Hepatic stellate cell (primary cell): ENCODE data around the gene ST7L.

ENCODE experiments used
- DNase-seq: peaks from one replicate; pipeline ENCODE4 v3.0.0; 2011; ENCODE audit warnings: low spot score

The ST7L gene

GRCh38 chr1:112515311-112516009 lies 103.5 kb downstream of the ST7L start:
- DNase-seq = peak; percentile 62

GRCh38 chr1:112514901-112515300 lies 104.0 kb downstream of the ST7L start:
- no peak for DNase-seq

DNA sequence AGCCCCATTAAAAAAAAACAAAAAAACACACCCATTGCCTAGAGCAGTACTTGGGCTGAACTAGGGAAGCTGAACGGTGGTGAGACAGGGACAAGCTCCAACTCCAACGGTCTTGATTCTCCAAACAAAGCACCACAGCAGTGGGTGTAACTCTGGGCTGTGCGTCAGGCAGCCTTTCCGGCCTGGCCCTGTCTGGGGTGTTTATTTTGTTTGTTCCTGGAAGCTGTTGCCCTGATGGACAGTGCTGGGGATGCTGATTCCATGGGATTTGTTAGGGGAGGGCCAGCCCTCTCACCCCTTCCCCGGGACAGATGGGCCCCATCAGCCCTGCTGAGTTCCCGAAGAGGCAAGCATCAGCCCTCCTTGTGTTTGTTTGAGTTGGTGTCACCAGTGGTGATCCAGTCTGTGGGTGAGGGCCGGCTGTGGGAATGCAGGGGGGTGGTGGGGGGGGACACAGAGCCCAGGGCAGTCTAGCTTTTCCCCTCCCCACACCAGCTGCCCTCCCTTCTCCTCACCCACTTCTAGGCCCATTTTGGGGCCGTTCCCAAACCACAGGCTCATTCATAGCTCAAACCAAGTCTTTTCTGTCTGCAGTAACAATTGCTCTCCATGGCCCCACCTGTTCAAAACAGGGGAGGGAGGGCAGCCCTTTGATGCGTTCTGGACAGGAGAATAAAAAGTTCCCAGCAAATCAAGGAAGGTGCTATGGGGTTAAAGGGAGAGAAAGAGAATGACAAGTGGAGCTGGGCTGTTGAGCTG lies 105.7 kb downstream of the ST7L start:
- no peak for DNase-seq

DNA sequence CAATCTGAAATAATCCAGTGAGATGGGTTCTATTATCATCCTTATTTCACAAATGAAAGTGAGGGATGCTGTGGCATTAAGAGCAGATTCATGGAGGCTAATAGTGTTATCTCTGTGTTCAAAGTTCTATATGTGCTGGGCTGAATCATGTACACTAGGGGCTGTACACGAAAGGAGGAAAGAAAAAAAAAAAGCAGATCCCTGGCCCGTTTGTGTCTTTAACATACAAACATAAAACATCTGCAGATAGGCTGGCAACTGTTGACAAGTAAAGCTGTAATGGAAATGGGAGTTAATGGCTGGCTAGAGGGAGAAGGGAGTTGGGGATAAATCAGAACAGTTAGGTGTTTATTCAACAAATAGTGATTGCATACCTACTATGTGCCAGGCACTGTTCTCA lies 107.0 kb downstream of the ST7L start:
- DNase-seq = no peak

DNA sequence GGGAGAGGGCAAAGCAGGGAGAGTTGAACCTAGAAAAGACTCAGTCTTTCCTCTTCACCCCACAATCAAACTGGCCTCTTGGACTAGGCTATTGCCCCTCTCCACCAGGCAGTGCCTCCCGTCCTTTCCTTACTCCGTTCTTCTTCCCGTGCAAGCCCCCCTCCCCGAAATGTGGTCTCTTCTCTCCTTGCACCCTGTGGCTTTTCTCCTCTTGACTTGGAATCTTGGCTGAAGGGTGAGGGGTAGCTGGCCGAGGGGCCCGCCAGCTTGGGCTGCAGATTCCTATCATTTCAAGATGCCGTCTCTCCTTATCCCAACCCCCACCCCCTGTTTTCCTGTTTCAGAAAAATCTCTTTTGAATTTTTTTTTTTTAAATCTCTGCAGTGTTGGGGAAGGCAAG lies 108.6 kb downstream of the ST7L start:
- DNase-seq = no peak

DNA sequence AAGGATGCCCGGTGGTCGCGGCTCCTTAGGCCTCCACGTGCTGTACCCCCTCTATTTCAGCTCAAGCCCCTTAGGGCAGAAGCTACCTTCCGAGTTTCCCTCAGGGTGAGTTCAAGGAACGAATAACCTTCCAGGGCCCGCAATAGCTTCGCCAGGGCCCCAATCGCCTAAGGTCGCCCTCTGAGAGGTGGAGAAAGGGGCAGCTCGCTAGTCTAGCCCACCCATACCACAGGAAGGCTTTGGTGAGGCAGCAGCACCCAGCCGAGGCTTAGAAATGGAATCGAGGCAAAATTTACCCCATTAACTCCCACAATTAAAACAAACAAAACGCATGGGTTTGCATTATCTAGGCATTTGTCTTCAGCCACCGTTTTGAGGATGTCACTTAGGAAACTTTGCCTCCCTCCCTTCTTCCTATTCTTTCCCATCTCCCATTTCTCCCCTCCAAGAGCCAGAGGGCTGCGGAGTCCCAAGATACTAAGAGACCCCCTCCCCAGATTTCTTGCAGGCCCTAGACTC lies 109.2 kb downstream of the ST7L start:
- no peak for DNase-seq

DNA sequence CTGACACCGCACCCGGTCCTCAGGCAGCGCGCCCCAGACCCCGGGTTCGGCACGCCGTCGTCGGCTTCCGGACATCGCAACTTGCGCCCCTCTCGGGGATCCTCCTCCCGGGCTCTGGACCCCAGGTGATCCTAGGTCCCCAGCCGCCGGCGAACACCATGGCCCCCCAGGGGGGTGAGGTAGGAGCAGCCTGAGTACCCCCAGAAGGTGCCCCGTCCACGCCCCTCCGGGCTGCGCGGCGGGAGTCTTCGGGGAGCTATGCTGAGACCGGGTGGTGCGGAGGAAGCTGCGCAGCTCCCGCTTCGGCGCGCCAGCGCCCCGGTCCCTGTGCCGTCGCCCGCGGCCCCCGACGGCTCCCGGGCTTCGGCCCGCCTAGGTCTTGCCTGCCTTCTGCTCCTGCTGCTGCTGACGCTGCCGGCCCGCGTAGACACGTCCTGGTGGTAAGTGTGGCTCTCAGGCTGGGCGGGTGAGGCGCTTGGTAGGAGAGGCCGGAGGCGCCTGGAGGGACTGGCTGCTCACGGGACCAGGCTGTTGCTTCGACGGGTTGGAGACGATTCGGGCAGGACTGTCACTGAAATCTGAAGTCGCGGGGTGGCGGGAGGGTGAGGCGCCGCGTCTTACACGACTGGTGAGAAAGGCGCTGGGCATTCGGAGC lies 109.8 kb downstream of the ST7L start:
- no peak for DNase-seq

GRCh38 chr1:112508278-112509004 lies 110.5 kb downstream of the ST7L start, which contains the start of gene WNT2B:
Gene WNT2B (plus strand): TSS chr1:112508965. CDS start chr1:112509263, 298 bp downstream.
- peak; percentile 49 for DNase-seq

- DNase-seq = peak; percentile 50
Observed at GRCh38 chr1:112507921-112508277, 111.0 kb downstream of the ST7L start.

- DNase-seq = no peak
Observed at GRCh38 chr1:112507336-112507735, 111.6 kb downstream of the ST7L start.

DNA sequence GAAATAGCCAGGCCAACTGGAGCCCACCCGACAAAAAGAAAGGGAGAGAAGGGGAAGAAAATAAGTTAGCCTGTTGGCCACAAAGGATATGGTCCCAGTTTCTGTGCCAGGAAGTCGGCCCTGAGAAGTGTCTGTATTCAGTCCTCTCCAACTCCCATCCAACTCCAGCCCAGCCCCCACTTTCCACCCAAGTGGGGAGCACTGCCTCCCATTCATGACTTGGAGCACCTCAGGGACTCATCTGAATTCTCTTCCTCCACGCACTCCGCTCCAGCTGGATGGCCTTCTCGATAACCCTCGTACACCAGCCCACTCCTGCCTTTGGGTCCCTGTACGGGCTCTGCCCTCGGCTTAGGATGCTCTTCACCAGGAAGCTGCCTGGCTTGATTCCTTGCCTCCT lies 112.2 kb downstream of the ST7L start:
- DNase-seq = no peak

GRCh38 chr1:112506306-112506705 lies 112.6 kb downstream of the ST7L start:
- DNase-seq = no peak

DNA sequence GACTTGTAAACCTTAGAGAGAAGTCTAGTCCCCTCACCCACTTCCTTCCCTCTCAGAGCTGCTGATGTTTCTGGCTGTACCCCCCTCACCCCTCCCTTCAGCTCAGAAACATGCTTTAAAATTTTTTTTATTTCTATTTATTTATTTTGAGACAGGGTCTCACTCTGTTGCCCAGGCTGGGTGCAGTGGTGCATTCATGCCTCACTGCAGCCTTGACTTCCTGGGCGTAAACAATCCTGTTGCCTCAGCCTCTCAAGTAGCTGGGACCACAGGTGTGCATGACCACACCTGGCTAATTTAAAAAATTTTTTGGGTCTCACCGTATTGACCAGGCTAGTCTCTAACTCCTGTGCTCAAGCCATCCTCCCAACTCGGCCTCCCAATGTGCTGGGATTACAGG lies 113.1 kb downstream of the ST7L start:
- DNase-seq = no peak

DNA sequence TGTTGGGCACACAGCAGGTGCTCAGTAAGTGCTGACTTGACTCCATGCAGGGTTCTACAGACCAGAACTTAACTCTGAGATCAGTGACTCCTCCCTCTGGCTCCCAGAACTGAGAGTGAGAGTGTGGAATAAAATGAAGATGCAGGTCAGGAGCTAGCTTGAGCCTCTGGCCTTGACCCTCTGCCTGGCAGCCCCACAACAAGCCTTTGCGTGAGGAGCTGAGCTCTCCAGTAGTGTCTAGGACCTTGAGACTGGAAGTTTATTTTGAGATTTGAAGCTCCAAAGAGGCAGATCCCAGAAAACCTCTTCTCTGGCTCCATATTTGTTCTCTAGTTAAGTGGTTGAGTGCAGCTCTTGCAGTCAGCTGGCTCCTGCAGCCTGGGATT lies 113.5 kb downstream of the ST7L start:
- no peak for DNase-seq

GRCh38 chr1:112504661-112505399 lies 114.1 kb downstream of the ST7L start:
- DNase-seq = no peak

- DNase-seq = no peak
Observed at GRCh38 chr1:112504001-112504660, 114.8 kb downstream of the ST7L start.

- DNase-seq = no peak
Observed at GRCh38 chr1:112502826-112503225, 116.1 kb downstream of the ST7L start.

DNA sequence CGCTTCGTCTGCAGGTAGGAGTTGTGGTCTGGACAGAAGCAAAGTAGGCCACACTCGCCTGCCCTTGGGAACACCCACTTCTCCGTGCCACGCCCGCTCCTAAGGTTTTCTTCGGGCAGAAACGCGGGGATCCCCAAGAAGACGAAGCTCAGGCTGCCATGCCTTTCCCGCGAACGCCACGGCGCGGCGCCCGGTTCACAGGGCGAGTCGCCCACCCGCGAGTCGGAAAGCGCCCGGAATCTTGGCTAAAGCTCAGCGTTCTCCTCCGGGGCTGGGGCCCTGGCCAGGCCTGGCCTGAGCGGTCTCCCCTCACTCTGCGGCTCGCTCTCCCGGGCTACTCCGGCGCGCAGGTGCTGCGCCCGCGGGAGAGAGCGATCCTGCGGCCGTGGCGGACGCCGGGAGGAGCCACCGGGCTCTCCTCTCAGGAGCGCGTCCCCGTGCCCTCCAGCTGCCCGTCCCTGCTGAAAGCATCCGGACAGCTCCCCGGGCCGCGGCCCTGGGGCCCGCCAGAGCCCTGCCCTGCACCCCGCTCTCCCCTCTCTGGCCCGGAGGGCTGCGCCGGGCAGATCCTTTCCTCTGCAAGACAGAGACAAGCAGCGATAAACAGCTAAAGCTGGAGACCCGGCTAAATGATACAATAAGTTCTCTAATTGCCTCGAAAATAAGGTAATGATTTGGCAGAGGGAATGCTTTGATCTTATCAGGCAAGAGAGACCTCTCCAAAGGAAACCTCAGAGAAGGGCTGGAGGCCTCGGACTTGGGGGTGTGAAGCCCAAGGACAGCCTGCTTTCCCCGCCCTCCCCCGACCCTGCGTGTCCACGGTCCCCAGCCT lies 116.9 kb downstream of the ST7L start:
- peak; percentile 65 for DNase-seq

DNA sequence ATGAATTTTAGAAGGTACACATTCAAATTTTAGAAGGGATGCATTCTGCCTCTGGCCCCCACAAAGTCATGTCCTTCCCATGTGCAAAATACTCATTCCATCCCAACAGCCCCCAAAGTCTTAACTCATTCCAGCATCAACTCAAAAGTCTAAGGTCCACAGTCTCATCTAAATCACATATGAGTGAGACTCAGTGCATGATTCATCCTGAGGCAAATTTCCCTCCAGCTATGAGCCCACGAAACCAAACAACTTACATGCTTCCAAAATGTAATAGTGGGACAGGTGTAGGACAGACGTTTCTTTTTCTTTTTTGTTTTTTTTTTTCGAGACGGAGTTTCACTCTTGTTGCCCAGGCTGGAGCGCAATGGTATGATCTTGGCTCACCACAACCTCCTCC lies 122.7 kb downstream of the ST7L start:
- no peak for DNase-seq

GRCh38 chr1:112493351-112493750 lies 125.6 kb downstream of the ST7L start:
- DNase-seq = no peak
